HG03558 (cell line): ENCODE data around the gene NDUFS4.
"Not testable (repeated sequence)": the region's sequence is repeated elsewhere in the genome, so short reads cannot be mapped to it uniquely, and the experiment has no call there.

Source experiments
- ATAC-seq: cut with Tn5 transposase; IDR thresholded peaks from one replicate; pipeline ENCODE4 v1.9.1; 2021; ENCODE audit warnings: moderate number of reproducible peaks; ENCODE audit not compliant: unreplicated experiment; ENCODE audit errors: extremely low read depth

The NDUFS4 gene

DNA sequence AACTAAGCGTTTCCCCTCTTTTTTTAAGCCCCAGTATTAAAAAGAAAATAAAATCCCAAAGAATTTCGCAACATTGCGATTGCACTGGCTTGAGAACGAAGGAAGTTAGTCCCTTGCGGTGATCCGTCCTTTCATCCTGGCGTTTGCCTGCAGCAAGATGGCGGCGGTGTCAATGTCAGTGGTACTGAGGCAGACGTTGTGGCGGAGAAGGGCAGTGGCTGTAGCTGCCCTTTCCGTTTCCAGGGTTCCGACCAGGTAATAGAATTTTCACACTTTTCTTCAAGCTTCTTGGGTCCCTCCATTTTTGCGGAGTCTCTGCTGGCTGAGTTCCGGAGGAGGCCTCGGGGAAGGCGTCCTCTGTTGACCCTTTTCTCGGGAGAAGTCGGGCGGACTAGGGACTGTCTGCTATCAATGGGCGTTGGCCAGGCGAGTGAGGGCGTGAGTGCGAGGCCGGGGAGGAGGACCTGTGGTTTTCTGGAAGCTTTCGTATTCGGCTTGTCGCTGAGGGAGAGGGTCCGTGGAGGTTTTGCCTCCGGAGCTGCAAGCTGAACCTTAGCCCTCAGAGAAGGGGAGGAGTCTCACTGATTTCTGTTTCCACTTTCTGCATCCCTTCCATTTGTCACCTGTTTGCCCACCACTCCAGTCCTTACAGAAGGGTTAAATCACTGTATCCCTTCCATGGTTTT, at the start of gene NDUFS4:
NDUFS4 (plus strand) TSS at position 134 of the 686 bp plus-strand sequence; CDS start at position 158, 24 bp downstream.
- ATAC-seq = peak; percentile 89

DNA sequence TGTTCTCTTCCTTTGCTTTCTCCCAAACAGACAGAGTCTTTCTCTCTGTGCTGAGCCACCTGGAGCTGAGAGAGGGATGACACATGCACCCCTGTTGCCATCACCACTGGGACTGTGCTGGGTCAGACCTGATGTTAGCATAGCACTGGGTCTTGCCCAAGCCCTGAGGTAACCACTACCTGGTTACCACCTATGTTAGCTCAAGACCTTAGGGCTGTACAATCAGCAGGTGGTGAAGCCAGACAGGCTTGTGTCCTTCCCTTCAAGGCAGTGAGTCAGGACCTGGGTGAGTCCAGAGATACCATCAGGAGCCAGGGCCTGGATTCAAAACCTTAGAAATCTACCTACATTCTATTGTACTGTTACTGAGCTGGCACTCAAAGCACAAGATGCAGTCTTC, 47.9 kb upstream of the NDUFS4 start:
- no peak for ATAC-seq

DNA sequence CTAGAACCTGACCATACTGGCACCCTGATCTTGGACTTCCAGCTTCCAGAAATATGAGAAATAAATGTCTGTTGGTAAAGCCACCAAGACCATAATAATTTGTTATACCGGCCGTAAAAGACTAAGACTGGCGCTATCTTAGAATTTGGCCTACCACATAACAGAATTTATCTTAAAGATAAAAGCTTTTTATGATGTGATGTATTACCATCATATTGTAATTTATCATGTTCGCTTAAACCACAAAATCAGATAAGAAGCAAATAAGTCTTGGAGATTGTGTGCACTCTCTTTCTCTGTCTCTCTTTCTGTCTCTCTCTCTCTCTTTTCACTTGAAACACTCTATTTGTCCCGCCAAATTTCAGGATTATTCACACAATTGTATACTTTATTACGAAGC, 44.5 kb upstream of the NDUFS4 start:
- ATAC-seq = no peak

- no peak for ATAC-seq
These were observed 39.6 kb upstream of the NDUFS4 start for GRCh38 chr5:53520813-53521212.

GRCh38 chr5:53537711-53538110, 22.7 kb upstream of the NDUFS4 start:
- ATAC-seq = no peak

DNA sequence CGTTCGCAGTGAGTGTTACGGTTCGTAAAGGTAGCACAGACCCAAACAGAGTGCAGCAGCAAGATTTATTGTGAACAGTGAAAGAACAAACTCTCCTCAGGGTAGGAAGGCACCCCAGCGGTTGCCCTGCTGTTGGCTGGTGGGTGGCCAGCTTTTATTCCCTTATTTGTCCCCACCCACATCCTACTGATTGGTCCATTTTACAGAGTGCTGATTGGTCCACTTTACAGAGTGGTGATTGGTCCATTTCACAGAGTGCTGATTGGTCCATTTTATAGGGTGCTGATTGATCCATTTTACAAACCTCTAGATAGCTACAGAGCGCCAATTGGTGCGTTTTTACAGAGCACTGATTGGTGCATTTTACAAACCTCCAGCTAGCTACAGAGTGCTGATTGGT, 19.7 kb upstream of the NDUFS4 start:
- not testable (repeated sequence) for ATAC-seq

DNA sequence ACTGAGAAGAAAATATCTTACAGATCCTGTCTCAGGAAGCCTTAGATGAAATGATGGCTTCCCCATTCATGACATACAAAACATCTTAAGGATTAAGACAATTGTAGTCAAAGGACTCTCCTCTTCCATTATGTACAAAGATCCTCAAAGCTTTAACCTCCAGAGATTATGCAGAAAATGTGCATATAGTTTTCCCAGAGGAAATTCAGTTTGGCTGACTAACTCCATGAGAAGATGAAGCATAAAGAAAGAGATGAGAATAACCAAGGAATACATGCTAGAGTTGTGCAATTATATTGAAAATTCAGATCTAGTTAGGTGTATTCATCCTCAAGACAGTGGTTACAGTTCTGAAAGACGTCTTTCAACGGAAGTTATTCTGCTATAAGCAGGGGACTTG, 18.6 kb upstream of the NDUFS4 start:
- no peak for ATAC-seq

DNA sequence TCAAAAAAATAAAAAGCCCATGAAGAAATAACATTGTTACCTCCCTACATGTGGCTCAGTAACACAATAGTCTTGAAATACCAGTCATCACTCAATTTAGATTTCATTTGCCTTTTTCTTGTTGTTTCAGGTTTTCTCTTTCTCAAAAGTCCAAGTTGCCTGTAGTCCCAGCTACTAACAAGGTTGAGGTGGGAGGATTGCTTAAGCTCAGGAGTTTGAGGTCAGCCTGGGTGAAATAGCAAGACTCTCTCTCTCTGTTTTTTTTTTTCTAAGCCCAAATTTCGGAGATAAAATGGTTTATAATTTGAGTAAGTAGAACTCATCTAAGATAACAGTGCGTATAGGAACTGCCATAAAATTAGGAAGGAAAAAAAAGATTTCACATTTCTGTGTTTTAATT, 17.5 kb upstream of the NDUFS4 start:
- ATAC-seq = no peak

DNA sequence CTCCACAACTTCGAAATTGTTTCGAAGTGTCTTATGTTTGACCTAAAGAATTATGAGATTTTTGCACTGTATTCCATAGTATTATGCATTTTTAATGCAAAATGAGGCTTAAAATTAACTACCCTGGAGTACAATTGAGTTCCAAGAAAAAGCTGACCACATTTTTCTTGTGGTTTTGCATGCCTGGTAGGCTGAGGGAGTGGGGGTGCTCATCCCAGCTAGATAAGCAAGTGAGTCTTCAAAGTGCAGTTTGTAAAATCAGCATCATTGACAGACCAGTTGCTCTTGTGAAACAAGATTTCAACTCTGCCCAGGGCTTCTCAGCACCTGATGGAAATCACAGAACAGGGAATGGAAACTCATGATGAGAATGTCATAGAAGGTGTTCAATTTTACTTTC, 17.0 kb upstream of the NDUFS4 start:
- no peak for ATAC-seq

GRCh38 chr5:53545744-53546143, 14.7 kb upstream of the NDUFS4 start:
- ATAC-seq = no peak

GRCh38 chr5:53547226-53547625, 13.2 kb upstream of the NDUFS4 start:
- no peak for ATAC-seq

GRCh38 chr5:53548501-53548900, 11.9 kb upstream of the NDUFS4 start:
- ATAC-seq = not testable (repeated sequence)

GRCh38 chr5:53549792-53550191, 10.6 kb upstream of the NDUFS4 start:
- ATAC-seq = no peak

GRCh38 chr5:53552561-53552960, 7.9 kb upstream of the NDUFS4 start:
- ATAC-seq = no peak

GRCh38 chr5:53554444-53554843, 6.0 kb upstream of the NDUFS4 start:
- ATAC-seq = no peak

DNA sequence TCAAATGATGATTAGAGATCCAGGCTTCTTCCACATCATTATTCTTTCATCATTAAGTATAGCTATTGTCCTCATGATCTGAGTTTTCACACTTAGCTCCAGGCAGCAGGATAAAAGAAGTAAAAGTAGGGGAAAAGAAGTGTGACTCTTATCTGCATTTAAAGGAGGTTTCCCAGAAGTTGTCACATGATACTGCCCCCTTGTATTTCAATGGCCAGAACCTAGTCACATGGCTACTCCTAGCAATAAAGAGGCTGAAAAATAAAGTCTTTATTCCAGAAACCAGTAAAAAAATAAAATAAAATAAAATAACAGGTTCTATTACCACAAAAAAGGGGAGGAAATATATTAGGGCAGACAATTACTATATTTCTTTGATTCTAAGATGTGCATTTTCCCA, 5.3 kb upstream of the NDUFS4 start:
- ATAC-seq = no peak

DNA sequence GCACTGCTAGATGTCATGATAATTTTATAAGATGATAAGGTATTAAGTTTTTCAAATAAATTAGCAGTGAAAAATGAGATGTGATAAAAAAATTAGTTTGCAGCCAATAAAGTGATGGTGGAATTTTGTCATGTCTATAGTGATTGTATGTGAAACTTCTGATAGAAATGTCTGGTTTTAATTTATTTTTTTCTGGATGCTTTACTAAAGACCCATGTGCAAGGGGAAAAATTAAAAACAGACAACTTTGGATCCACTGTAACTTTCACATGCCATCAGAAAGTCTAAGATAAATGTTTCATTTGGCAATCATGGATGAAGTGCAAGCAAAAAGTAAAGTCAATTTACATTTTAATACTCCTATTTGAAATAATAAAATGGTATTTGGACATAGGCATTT, 4.4 kb upstream of the NDUFS4 start:
- no peak for ATAC-seq

DNA sequence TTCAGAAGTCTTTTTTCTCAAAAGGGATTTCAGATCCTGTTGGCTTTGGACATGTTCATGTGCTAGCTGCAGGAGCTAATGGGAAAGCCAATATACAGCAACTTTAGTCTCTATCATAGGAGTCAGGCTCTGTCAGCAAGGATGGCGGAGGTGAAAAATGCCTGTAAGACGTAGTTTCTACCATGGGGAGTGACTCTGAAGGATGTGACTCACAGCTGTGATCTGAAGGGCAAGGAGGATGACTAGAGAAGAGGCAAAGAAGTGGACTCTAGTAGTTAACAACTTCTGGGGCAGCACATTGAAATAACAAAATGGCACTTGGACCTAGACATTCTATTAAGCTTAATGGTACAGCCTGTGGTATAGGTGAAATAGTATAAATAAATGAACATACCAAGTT, 3.1 kb upstream of the NDUFS4 start:
- ATAC-seq = no peak

GRCh38 chr5:53558966-53559365, 1.5 kb upstream of the NDUFS4 start:
- ATAC-seq = no peak

DNA sequence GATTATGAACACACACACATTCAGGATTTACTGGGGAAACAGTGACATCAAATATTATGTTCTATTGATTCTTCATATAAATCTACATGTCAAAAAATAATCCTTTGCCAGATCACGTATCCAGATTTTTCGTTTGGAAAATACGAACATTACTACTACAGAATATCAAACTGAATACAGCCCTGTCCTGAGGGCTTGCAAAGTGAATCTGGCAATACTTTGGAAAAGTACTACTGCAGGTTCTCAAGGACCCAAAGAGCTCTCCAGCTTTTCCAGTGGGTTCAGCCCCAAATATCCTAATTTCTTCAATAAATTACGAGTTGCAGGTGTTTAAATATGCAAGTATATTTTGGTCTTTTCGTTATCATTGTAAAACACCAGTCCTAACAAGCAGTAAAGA, 411 bp upstream of the NDUFS4 start:
- ATAC-seq = no peak

DNA sequence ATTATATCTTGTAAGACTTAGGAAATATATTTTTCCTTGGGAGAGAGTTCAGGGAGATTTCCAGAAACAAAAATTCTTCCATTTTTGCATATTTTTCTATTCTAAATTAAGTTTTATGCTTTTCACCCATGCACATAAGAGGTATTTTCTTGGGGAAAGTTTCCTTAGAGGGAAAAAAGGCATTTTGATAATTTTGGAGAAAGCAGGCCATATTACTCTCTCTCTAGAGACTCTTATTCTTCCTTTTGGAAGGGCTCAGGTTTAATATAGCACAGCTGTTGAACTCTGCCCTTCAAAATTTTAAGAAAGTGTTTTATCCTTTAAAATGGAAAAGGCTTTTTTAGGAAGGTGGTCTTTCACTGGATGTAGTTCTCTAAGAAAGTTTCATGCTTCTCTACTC, 8.0 kb downstream of the NDUFS4 start:
- ATAC-seq = no peak

- ATAC-seq = no peak
These were observed 8.4 kb downstream of the NDUFS4 start for GRCh38 chr5:53568871-53569270.

- ATAC-seq = no peak
These were observed 9.0 kb downstream of the NDUFS4 start for GRCh38 chr5:53569453-53569852.
